ENCODE data around the gene UVSSA.
"Not testable (repeated sequence)": the region's sequence is repeated elsewhere in the genome, so short reads cannot be mapped to it uniquely, and the experiment has no call there.

UVSSA gene

DNA sequence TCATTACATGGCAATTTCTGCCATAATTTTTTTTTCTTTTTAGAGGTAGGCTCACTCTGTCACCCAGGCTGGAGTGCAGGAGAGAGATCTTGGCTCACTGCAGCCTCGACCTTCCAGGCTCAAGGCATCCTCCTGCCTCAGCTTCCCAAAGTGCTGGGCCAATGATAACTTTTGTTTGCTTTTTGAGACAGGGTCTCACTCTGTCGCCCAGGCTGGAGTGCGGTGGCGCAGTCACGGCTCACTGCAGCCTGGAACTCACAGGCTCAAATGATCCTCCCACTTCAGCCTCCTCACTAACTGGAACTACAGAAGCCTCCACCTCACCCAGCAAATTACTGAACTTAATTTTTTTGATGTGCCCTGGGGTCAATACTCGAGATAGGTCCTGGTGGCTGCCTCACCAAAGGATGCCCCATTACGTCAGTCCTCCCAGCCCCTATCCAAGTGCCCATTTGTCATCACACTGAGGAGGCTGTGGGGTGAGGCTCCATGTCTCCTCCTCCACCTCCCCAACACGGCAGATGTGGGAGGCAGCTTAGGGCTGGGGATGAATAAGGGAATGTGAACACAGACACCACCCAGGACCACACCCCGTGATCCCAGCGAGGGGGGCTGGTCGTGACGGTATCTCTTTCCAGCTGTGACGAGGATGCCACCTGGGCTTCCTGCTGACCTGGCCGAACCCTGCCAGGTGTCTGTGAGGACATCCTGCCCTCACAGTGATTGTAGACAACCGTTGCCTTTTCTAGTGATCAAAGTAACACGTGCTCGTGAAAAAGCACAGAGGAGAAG, 71.7 kb downstream of the UVSSA start:
- Mint-ChIP-seq H3K36me3 (ENCODE audit: low read depth) (no peaks in the 10 kb centered on the region), H3K4me1 (peaks cover 4% of the 10 kb centered on the region), H3K27ac (no peak overlapping the region), H3K27me3 (peaks cover 32% of the 10 kb centered on the region), H3K4me3 (no peak overlapping the region), H3K9me3 (no peaks in the 10 kb centered on the region)
- no peak for DNase-seq
- no peak for ATAC-seq

DNA sequence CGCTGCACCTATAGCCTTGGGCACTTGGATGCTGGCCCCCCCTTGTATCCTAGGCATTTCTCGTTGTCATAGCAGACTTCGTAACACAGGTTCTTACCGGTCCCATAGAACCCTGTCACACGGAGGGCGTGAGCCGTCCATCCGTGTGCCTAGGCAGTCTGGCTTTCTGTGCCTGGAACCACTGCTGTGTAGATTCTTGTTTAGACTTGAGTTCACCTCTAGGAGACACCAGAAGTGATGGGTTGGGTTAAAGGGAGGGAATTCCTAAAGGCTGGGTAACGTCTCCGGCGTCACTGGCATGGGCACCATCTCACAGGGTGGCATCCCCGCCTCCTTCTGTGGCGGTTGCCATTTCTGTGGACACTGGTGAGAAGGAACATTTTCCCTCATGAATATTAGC, 72.7 kb downstream of the UVSSA start:
- peaks cover 36% of the 10 kb centered on the region for H3K27me3 Mint-ChIP-seq

DNA sequence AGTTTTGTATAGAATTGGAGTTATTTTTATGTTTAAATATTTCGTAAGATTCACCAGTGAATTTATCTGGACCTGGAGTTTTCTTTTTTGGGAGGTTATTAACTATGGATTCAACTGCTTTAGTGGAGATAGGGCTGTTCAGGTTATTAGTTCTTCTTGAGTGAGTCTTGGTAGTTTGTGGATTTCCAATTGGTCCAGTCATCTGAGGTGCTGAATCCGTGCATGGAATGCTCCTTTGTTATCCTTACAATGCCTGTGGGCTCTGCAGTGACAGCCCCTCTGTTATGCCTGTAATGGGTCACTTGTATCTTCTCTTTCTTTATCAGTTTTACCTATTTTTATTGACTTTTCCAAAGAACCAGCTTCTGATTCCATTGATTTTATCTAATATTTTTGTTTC, 74.6 kb downstream of the UVSSA start:
- H3K4me1 Mint-ChIP-seq: no peaks in the 10 kb centered on the region
- peaks cover 31% of the 10 kb centered on the region for H3K27me3 Mint-ChIP-seq
- H3K9me3 Mint-ChIP-seq: no peaks in the 10 kb centered on the region
- ATAC-seq: no peak
- H3K36me3 Mint-ChIP-seq (ENCODE audit: low read depth): no peaks in the 10 kb centered on the region
- no peak for DNase-seq
- no peak overlapping the region for H3K27ac Mint-ChIP-seq
- no peak overlapping the region for H3K4me3 Mint-ChIP-seq

More for the DNA sequence above, 72.7 kb downstream of the UVSSA start:
- Mint-ChIP-seq H3K36me3 (ENCODE audit: low read depth) (no peaks in the 10 kb centered on the region), H3K4me3 (no peak overlapping the region), H3K9me3 (no peaks in the 10 kb centered on the region), H3K4me1 (peaks cover 2% of the 10 kb centered on the region), H3K27ac (no peak overlapping the region)
- ATAC-seq (no peak), DNase-seq (no peak)

DNA sequence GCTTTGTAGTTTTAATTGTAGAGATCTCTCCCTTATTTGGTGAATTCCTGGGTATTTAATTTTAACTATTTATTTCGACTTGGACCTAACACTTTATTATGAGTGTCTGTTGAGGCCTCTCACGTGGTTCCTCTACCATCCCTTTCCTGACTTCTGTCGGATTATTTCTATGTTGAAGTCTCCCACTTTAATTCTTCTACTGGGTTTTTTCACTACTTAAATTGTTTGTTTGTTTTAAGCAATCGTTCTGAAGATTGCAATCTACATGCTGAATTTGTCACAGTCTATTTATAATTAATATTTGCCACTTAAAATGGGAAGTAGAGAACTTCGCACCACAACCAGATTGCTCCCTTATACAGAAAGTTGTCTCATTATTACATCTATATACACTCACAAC, 80.0 kb downstream of the UVSSA start:
- Mint-ChIP-seq H3K4me1 (no peaks in the 10 kb centered on the region), H3K27ac (no peak overlapping the region)

DNA sequence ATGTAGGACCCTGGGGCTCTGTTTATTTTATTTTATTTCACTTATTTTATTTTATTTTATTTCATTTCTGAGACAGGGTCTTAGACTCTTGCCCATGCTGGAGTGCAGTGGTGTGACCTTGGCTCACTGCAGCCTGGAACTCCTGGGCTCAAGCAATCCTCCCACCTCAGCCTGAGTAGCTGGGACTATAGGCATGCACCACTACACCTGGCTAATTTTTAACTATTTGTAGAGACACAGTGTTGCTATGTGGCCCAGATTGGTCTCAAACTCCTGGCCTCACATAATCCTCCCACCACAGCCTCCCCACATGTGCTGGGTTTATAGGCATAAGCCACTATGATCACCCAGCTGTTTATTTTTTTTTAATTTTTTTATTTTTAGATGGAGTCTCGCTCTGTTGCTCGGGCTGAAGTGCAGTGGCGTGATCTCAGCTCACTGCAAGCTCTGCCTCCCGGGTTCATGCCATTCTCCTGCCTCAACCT, 96.7 kb downstream of the UVSSA start:
- H3K9me3 Mint-ChIP-seq; ATAC-seq; H3K4me3 Mint-ChIP-seq; H3K27ac Mint-ChIP-seq; H3K36me3 Mint-ChIP-seq (ENCODE audit: low read depth); DNase-seq; H3K4me1 Mint-ChIP-seq: not testable (repeated sequence)
- peaks cover 11% of the 10 kb centered on the region for H3K27me3 Mint-ChIP-seq

More for the DNA sequence above, 80.0 kb downstream of the UVSSA start:
- H3K9me3 Mint-ChIP-seq: no peaks in the 10 kb centered on the region
- no peak overlapping the region for H3K4me3 Mint-ChIP-seq
- no peaks in the 10 kb centered on the region for H3K36me3 Mint-ChIP-seq (ENCODE audit: low read depth)
- DNase-seq: no peak
- peaks cover 18% of the 10 kb centered on the region for H3K27me3 Mint-ChIP-seq
- ATAC-seq: no peak

All from activated naive CD8-positive, alpha-beta T cell treated with anti-CD3 and anti-CD28 coated beads, Interleukin-2, amount 50 U/mL, for 24 hours (primary cell).